ENCODE data around the gene HLA-DRA.

HLA-DRA gene

DNA sequence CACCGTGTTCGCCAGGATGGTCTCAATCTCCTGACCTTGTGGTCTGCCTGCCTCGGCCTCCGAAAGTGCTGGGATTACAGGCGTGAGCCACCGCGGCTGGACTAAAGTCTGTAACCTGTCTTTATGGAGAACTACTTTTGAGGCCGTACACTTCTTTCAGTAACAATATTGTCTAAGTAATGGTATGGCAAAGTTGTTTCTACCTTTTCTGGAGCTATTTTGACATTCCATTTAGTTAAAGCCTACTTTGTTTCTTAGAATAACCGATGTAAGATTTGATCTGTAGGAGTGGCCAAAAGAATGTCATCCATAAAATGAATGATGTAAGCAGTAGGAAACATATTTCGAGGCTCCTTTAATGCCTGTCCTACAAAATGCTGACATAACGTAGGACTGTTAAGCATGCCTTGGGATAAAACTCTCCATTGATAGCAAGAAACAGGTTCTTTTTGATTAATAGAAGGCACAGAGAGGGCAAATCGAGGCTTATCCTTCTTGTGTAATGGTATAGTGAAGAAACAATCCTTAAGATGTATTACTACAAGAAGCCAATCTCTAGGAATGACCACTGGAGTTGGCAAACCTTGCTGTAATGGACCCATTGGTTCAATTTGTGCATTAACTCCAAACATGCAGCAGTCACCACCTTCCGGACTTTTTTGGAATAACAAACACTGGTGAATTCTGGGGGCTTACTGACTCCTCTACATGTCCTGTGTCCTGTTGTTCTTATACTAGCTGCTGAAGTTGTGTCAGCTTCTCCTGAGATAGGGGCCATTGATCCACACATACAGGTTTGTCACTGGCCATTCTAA, 35.9 kb downstream of the HLA-DRA start:
- no peak for DNase-seq (ENCODE audit: low read depth)
- no peak overlapping the region for H3K4me3 ChIP-seq (ENCODE audit: low read depth, low read length)
- TF ChIP-seq POLR2A (IDR thresholded peaks at IDR 0.05; ENCODE audit: extremely low read depth, insufficient read length) (no peak), MYC (IDR thresholded peaks at IDR 0.05; ENCODE audit: low read depth, low read length) (no peak)
- TF ChIP-seq, protein P1, sequence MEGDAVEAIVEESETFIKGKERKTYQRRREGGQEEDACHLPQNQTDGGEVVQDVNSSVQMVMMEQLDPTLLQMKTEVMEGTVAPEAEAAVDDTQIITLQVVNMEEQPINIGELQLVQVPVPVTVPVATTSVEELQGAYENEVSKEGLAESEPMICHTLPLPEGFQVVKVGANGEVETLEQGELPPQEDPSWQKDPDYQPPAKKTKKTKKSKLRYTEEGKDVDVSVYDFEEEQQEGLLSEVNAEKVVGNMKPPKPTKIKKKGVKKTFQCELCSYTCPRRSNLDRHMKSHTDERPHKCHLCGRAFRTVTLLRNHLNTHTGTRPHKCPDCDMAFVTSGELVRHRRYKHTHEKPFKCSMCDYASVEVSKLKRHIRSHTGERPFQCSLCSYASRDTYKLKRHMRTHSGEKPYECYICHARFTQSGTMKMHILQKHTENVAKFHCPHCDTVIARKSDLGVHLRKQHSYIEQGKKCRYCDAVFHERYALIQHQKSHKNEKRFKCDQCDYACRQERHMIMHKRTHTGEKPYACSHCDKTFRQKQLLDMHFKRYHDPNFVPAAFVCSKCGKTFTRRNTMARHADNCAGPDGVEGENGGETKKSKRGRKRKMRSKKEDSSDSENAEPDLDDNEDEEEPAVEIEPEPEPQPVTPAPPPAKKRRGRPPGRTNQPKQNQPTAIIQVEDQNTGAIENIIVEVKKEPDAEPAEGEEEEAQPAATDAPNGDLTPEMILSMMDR (IDR thresholded peaks at IDR 0.05; ENCODE audit: low read depth, low read length): no peak
- TF ChIP-seq, protein P2, sequence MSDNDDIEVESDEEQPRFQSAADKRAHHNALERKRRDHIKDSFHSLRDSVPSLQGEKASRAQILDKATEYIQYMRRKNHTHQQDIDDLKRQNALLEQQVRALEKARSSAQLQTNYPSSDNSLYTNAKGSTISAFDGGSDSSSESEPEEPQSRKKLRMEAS (IDR thresholded peaks at IDR 0.05; ENCODE audit: low read depth, low read length): no peak

DNA sequence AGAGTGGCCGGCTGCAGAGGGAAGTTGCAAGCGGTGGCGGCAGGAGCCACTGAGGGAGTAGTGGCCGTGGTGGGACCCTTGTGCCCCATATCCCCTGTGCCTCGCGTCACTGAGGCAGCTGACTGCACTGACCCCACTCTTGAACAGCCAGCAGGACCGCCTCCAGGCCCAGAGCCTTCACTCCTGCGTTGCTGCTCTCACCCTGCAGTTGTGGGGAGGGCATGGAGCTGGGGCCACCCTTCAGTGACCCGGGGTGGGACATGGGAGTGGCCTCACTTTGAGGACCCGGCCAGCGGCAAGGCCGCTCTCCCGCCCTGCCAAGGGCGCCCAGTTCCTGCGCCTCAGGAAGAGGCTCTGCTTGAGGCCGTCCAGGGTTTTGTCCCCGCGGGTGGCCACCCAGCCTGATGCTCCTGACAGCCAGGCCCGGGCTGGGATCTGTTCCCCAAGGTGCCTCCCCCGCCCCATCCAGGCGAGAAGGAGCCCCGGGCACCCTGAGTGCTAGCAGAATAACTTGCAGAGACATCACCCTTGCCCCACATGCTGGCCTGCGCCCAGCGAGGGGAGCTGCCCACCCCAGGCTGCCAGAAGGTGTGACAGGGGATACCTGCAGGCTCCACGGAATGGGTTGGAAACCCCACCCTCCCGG, 44.4 kb downstream of the HLA-DRA start:
- no peak for DNase-seq (ENCODE audit: low read depth)
- no peak for TF ChIP-seq MYC (IDR thresholded peaks at IDR 0.05; ENCODE audit: low read depth, low read length)
- TF ChIP-seq, protein P1 (IDR thresholded peaks at IDR 0.05; ENCODE audit: low read depth, low read length): no peak
- TF ChIP-seq, protein P2 (IDR thresholded peaks at IDR 0.05; ENCODE audit: low read depth, low read length): no peak
- no peak for TF ChIP-seq POLR2A (IDR thresholded peaks at IDR 0.05; ENCODE audit: extremely low read depth, insufficient read length)
- no peak overlapping the region for H3K4me3 ChIP-seq (ENCODE audit: low read depth, low read length)

DNA sequence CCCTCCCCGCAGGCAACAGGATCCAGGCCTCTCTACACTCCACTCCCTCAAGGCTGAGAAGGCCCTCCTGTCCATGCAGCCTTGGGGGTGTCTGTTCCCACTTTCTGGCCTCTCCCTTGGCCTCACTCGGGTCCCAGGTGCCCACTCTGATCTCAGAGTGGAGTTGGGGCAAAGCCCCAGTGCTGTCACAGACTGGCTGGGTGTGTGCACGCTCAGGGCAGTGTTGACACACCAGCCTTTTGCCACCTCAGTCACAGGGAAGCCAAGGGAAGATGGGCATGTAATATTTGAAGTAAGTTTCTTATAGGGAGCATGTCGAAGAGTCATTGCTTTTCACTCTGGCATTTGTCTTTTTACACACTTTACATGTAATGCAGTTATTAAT, 44.9 kb downstream of the HLA-DRA start:
- no peak for DNase-seq (ENCODE audit: low read depth)
- no peak for TF ChIP-seq MYC (IDR thresholded peaks at IDR 0.05; ENCODE audit: low read depth, low read length)
- no peak overlapping the region for H3K4me3 ChIP-seq (ENCODE audit: low read depth, low read length)

DNA sequence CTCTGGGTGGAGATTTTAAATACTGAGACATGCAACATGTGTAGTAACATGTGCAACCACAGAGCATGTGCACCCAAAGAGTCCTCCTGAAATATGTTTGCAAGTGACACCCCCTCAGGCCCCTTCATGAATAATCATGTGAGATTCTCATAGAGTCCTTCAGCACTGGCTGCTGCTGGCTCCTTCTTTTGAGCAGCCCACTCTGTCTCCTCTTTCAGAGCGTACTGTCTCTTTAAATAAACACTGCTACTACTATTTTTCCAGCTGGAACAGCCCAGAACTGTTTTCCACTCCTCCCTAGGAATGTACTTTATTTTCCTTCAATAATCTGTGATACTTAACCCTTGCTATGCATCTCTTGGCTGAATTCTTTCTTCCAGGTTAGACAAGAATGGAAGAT, 48.4 kb downstream of the HLA-DRA start:
- no peak for DNase-seq (ENCODE audit: low read depth)
- no peak overlapping the region for H3K4me3 ChIP-seq (ENCODE audit: low read depth, low read length)
- TF ChIP-seq, protein P1 (IDR thresholded peaks at IDR 0.05; ENCODE audit: low read depth, low read length): no peak
- TF ChIP-seq POLR2A (IDR thresholded peaks at IDR 0.05; ENCODE audit: extremely low read depth, insufficient read length) (no peak), MYC (IDR thresholded peaks at IDR 0.05; ENCODE audit: low read depth, low read length) (no peak)
- TF ChIP-seq, protein P2 (IDR thresholded peaks at IDR 0.05; ENCODE audit: low read depth, low read length): no peak

DNA sequence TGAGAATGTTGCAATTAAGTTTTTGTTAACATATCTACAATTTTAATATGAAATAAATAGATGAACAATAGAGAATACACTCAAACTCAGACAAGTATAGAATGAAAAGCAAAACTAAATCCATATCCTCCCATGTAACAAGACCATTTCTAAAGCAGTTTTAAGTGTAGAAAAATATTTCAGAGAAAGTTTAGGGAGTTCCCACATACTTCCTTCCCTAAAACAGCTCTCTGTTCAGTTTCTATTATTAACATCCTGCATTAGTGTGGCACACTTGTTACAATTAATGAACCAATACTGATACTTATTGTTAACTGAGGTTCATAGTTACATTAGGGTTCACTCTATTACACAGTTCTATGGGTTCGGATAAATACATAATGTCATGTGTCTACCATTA, 52.0 kb downstream of the HLA-DRA start:
- no peak for DNase-seq (ENCODE audit: low read depth)
- no peak overlapping the region for H3K4me3 ChIP-seq (ENCODE audit: low read depth, low read length)
- TF ChIP-seq MYC (IDR thresholded peaks at IDR 0.05; ENCODE audit: low read depth, low read length) (no peak), POLR2A (IDR thresholded peaks at IDR 0.05; ENCODE audit: extremely low read depth, insufficient read length) (no peak)
- TF ChIP-seq, protein P1 (IDR thresholded peaks at IDR 0.05; ENCODE audit: low read depth, low read length): no peak
- TF ChIP-seq, protein P2 (IDR thresholded peaks at IDR 0.05; ENCODE audit: low read depth, low read length): no peak

DNA sequence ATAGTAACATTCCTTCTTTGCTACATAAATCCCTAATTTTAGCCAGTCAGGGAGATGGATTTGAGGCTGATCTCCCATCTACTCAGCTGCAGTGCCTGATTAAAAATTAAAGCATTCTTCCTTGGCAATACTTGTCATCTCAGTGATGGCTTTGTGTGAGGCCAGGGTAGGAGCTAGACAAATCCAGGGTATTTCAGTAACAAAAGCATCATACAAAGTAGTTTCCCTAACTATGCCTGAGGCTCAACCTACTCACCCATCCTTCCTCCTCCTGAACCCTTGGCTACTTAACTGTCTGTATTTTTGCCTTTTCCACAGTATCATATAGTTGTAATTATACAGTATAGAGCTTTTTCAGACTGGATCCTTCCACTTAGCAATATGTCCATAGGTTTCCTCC, 52.7 kb downstream of the HLA-DRA start:
- TF ChIP-seq, protein P1 (IDR thresholded peaks at IDR 0.05; ENCODE audit: low read depth, low read length): no peak
- TF ChIP-seq, protein P2 (IDR thresholded peaks at IDR 0.05; ENCODE audit: low read depth, low read length): no peak
- no peak for TF ChIP-seq POLR2A (IDR thresholded peaks at IDR 0.05; ENCODE audit: extremely low read depth, insufficient read length)
- no peak for TF ChIP-seq MYC (IDR thresholded peaks at IDR 0.05; ENCODE audit: low read depth, low read length)
- DNase-seq (ENCODE audit: low read depth): no peak
- H3K4me3 ChIP-seq (ENCODE audit: low read depth, low read length): no peak overlapping the region

Measured in NB4 (cell line).